GM19193 (cell line): ENCODE measurements around the gene FAM131A.

Source experiments
- POLR2A ChIP-seq: IDR thresholded peaks from 4 replicates; pipeline ENCODE4 v1.6.1; 2011; ENCODE audit not compliant: insufficient read depth, insufficient read length; ENCODE audit errors: extremely low read depth

The FAM131A gene

DNA sequence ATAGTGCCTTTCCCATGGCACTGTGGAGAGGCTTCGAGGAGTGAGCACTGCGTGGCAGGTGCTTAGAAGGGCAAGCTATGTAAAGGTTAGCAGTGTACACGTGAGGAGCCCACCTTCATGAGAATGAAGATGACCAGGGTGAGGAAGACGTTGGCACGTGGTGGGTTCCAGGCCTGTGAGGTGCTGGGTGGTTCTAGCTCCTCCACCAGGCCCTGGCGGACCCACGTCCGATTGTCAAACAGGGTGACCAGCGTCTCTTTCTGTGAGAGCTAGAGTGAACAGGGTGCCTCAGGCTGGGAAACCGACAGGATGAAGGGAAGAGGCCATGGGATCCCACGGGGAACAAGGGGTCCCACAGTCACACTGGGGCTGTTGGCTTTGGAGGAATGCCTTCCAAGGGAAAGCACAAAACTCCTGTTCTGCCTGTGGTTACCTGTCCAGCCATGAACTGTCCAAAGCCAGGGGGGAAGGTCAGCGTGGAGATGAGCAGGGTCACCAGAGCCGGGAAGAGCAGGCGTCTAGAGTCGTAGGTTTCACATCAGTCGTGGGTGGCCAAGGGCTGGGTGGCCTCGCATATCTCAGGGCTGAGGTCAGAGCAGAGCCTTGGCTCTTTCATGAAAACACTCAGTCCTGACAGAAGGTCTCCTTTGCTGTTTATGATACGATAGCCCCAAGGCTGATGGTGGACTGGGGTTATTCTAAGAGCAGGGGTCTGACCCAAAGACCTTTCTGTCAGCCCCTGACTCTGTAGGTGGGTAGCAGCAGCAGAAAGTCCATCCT is 18.1 kb downstream of the FAM131A start:
- no peak for TF ChIP-seq POLR2A

DNA sequence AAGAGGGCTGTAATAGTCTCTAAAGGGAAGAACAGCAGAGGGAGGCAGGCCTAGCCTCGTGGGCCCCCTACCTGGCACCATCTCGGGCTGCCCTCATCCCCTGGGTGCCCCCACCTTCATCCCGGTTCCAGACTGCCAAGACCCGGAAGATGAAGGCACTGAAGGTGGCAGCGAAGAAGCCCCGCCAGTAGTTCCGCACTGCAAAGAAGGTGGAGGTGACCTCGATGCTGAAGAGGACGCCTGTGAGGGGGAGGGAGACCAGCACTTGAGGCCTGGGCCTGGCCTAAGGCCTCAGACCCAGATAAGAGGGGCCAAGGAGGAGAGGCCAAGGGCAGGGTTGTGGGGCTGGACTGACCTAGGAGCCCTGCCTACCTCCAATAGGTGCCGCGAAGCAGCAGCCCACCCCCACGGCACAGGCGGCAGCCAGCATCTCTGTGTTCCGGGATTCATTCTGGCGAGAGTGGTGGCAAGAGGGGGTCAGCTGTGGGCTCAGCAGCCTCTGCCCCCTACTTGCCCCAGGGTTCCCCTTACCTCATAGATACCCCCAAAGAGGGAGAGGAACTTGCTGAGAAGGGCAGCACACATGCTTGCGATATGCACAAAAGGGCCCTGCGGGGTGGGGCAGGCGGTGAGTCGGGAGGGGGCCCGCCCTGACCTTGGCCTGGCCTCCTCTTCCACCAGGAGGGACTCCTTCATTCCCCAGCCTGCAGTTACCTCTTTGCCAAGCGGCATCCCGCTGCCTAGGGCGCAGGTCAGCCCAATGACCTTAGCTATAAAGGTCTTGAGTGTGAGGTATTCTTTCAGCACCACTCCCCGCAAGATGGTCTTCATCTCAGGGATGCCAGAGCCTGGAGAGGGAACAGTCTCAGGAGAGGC is 20.1 kb downstream of the FAM131A start:
- no peak for TF ChIP-seq POLR2A

DNA sequence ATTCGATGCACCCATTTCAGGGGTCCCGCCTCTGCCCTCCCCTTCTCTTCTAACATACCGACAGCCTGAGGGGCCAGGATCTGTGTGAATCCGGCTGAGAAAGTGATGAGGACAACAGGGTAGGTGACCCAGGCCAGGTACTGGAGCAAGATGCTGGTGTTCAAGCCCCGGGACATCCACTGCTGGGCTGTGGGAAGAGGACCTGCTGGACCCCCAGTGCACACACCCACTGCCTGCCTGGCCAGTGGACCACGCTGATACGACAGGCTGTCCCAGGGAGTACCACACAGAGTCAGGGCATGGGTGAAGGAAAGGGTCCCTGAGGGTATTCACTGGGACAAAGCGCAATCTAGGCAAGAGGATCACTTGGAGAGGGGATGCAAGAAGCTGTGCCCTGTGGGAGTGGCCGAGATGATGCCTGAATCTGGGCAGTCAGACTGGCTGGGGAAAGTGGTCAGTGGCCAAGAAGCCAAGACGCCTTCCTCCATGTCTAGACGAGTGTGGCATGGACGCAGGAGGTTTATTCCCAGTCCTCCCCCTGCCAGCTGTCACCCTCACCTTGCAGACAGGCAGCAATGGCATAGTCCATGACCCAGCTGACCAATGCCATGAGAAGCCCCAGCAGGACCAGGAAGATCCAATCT is 20.8 kb downstream of the FAM131A start:
- TF ChIP-seq POLR2A = no peak

DNA sequence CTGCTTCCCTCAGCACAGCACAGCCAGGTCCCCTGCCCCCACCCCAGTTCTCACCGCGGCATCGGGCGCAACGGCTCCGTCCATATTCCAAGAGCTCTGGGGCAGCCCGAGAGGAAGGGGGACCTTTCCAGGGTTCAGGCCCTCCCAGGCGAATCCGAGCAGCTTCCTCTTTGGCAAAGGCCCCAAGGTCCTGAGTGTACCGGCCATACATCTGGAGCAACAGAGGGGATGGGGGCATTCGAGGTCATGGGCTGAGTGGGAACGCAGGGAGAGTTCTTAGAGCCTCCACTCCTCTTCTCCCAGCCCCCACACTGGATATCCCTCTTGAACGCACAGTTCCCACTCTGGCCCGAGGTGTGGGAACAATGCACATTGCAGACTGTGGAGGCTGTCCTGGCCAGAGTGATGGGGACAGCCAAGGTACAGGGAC is 21.5 kb downstream of the FAM131A start:
- no peak for TF ChIP-seq POLR2A

DNA sequence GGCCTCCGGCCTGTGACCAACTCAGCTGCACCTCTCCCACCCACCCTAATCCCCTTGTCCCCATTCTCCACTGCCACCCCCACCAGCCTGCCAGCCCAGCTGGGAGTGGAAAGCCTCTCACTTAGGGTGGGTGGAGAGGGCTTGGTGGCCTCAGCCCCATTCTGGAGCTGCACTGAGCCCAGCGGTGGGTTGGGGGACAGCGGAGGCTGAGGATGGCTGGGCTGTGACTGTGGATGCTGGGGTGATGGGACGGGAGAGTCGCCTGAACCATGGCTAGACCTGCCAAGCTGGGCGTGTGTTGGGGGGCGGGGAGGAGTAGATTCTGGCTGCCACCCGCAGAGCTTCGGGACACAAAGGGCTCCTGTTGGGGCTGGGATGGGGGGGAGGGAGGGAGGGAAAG is 22.2 kb downstream of the FAM131A start:
- TF ChIP-seq POLR2A = no peak

DNA sequence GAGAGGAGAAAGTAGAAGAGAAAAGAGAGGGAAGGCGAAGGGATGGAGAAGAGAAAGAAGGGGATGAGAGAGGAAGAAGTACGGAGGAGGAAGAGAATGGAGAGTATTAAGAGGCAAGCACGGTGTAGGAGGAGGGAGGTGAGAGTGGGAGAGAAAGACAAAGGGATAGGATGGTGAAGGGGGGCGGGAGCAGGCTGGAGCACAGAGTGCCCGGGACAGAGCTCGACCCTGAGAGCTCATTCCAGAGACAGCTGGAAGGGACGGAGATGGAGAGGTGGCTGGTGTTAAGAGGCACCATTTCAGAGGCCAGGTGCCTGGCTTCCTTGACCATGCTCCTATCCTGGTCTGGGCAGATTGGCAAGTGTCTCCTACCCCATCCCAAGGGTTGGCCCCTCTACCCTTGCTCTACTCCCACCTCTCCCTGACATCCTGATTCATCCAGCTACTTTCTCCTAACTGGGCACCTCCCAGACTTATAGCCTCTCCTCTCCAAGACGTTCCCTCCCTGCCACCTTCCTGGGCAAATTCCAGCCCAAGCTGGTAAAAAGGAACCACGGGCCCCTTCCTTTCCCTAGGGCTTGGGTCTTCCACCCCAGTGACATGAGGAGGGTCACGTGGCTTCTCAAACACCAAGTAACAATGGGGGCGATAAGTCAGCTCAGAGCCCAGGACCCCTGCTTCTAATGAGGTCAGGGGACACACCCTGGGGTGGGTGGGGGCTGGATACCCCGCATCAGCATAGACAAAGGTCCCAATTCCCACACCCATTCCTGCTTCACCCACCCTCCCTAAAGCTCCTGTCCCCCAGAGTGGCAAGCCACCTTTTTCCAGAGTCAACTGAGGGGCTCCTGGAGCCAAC is 22.9 kb downstream of the FAM131A start:
- no peak for TF ChIP-seq POLR2A

DNA sequence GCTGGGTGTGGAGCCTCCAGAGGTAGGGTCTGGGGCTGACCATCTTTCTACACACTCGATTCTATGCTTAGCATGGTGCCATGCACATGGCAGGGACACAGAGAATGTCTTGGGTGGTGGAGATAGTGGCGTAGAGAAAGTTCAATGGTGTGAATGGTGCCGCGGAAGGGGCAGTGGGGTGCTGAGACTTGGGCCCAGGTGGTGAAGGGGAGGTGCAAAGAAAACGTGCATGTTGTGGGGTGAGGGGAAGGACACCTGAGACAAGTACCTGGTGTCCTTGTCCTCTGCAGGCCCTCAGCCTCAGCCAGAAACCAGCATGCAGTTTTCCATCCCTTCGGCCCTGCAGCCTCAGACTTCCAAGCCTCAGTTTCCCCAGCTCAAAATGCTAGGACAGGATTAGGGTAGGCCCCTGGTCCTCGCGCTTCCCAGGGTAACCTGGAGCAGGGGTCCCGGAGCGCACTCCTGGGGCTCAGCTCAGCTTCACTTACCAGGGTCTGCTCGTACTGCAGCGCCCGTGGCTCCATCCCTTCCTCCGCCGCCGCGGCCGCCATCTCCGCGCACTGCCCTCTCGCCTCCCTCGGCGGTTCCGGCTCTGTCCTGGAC is 23.6 kb downstream of the FAM131A start:
- TF ChIP-seq POLR2A = no peak

DNA sequence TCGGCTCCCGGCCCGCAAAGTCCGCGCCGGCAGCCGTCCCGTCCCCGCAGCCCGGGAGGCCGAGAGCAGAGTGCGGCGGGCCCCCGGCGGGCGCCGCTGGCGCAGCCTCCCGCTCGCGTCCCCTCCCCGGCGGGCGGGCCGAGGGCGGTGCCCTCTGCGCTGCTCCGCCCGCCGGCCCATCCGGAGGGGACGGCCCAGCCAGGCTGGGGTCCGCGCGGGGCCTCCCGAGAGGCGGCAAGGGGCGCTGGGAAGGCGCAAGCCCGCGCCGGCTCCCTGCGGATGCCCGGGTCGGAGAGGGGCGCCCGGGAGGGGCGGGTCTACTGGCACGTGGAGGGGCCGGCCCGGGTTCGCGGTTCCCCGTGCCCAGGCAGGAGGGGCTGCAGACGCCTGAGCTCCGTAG is 24.1 kb downstream of the FAM131A start, which contains the start of the genes CLCN2 and POLR2H:
TSS of gene CLCN2 (minus strand) at position 74 of the 400 bp plus-strand sequence. CDS start 126 bp downstream, outside the sequence.
TSS of gene POLR2H (plus strand) at position 179 of the 400 bp plus-strand sequence. CDS start 1,783 bp downstream, outside the sequence.
- TF ChIP-seq POLR2A = no peak

DNA sequence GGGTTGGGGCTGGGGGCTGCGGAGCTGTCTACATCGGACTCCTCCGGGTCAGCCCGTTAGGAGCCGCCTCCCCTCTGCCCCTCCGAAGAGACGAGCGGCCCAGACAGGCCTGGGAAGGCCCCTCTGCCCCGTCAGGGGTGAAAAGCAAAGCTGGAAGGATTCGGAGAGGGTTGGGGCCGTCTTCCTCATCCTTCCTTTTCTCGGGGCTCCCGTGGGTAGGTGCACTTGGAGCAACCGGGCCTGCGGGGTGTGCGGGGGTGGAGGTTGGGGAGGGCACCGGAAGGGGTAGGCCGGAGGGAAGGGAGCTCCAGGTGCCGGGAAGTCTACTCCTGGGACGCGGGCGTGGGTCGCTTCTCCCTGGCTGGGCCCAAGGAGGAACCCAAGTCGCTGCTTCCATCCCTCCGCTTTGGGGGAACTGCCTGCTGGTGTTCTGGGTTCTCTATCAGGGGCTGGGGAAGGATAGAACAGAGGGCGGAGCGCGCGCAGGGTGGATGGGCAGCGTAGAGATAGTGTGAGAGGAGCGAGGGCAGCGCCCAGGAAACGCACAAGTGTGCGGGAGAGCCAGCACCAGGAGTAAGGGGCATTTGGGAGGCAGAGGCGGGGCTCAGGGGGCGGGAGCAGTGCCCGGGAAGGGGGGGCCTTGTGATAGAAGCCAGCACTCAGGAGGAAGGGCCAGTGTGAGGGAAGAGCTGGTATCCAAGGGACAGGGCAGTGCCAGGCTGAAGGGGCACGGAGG is 24.7 kb downstream of the FAM131A start:
- no peak for TF ChIP-seq POLR2A

DNA sequence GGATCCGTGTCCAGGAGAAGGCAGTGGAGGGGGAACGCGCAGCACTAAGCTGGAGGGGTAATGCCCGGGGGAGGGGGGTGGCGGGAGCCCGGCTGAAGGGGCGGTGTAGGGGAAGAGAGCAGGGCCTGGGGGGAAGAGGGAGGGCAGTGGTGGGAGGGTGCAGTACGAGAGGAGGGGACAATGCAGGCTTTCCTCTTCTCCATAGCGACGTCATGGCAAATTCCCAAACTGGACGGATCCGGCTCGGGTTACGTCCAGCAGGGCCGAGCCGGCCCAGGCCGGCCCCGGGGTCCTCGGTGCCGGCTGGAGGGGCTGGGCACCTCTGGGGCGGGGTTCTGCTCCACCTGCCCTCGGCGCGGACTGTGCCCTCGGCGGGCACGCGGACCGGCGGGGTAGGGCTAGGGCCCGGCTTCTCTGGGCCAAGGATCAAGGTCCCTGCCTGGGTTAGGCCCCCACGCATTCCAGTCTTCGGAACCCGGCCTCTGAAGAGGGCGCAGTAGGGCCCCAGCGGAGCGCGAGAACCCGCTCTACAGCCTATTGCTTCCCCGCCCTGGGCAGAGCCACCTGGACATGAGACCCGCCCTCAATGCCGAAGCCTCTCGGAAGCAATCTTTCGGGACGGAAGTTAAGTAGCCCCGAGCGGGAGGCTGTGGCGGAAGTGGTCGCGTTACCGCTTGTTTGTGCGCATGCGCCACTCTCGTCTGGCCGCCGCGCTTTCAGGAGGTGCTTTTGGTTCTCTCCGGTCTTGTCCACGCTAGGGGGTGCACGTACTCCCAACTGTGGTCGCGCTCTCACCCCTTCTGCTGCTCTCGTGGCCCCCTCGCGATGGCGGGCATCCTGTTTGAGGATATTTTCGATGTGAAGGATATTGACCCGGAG is 25.5 kb downstream of the FAM131A start:
- peak; percentile 79 for TF ChIP-seq POLR2A

DNA sequence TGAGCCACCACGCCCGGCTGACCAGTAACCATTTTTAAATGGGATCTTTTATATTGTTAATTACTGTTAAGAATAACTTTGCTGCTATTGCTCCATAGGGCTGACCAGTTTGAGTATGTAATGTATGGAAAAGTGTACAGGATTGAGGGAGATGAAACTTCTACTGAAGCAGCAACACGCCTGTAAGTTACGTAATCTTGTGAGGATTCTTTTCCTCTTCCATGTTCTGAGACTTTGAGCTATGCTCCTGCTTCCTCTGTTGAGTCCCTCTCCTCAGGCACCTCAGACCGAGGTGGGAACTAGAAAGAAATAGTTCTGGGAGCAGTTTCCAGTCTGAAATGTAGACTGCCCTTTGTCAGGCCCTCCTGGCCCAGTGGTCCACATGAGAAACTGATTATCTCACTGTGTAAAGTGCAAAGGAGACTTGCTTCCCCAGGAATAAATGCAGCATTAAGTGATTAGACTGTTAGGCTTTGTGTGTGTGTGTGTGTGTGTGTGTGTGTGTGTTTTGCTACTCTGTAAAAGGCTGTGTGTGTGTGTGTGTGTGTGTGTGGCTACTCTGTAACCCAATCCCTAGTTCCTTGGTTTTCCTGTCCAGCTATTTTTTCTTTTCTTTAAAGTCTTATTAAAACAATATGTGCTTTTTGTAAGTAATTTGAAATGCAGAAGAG is 29.4 kb downstream of the FAM131A start:
- no peak for TF ChIP-seq POLR2A

DNA sequence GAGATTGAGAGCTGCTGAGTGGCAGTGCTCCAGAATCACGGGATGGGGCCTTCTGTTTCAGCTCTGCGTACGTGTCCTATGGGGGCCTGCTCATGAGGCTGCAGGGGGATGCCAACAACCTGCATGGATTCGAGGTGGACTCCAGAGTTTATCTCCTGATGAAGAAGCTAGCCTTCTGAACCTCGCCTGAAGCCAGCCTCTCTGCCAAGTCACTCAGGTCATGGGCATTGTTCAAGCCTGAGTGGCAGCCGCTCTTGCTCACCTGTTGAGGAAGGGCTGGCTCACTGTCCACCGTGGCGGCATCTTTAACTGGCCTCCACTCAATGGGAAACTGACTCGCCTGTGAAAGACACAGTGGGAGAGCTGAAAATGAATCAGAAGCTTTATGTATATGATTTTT is 30.7 kb downstream of the FAM131A start:
- no peak for TF ChIP-seq POLR2A
